ENCODE data around the gene PACRG. TPM values are rescaled to one million over a fixed set of nuclear protein-coding genes. Genes with fewer than 3 reads are reported as not detected.

Gene PACRG
- total RNA-seq, 1 donor from 2014 or later = 8.2 TPM

DNA sequence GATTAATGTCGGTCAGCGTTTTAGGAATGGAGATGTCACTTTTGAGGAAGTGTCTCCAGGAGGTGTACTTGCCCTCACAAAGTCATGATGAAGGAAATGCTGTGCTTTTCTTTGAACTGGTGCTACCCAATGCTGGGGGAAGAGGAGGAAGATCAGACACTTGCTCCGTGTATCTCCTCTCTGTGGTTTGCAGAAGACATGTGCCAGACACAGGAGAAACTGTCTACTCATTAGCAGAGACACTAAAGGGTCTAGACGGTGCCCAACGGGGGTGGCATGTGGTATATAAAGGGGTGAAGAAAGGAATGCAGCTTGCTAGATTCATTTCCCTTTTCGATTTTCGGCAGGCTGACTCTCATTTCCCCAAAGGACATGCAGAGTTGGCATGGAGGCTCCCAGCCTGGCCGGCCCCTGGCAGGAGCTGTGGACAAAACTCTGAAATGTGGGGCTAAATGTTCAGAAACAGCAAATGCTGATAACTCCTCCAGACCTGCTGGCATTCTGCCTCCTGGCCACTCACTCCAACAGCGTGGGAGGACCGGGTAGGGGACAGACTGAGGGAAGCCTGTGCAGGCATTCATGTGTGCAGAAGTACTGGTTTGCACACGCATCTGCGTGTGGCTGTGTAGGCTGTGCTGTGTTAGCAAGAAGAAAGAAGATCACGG lies 627.1 kb downstream of the PACRG start:
- DNase-seq (peak; percentile 82), ATAC-seq (peak; percentile 76)
- intact Hi-C loops (cut with micrococcal nuclease) = no loop called here

DNA sequence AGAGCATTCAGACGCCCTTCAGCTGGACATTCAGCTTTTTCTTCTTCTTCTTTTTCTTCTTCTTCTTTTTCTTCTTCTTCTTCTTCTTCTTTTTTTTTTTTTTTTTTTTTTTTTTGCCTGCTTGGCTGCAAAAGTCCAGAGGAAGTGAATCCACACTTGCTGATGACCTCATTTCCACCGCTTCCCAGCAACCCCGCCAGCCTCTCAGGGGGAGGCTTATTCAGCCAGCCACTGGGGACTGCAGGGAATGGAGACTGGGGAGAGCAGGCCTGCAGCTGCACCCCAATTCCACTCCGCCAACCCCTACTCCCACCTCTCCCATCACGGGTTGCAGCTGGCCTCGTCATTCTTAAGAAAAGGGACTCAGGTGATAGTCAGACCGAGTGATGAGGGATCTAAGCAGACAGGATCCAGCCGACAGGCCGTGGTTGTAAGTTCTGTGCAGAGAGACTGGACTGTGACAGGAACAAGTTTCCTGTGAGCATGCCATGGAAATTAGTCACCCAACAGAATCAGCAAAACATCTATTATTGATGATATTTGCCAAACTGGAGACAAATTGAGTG lies 627.7 kb downstream of the PACRG start:
- intact Hi-C loops (cut with micrococcal nuclease) = no loop called here
- ATAC-seq (peak; percentile 87), DNase-seq (peak; percentile 78)

DNA sequence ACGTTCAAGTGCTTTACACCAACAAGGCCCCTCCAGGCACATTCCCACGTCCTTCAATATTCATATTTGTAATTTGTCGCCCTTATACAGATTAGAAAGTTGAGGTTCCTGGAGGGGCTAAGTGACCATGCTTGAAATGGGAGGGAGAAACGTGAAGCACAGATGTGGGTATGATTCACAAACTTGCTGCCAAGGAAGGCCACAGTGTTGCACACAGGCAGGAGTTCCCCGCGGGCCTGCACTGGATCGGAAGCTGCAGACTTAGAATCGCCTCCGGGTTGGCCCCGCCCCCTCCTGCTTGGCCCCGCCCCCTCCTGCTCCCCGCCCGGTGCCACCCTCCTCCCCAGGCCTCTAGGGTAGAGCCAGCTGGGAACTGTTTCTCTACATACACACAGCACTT lies 628.5 kb downstream of the PACRG start:
- ATAC-seq = peak; percentile 67
- peak; percentile 75 for DNase-seq
- intact Hi-C loops (cut with micrococcal nuclease) = no loop called here

DNA sequence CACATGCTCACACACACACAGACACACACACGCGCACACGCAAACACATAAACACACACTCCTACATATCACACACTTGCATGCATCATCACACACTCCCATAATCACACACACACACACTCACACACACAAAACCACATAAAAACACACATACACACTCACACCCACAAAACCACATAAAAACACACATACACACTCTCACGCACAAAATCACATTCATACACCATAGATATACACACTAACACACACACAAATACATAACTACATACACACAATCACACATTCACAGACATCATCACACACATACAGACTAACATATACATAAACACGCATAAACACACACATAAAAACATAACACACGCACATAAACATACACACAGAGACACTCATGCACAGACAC lies 629.0 kb downstream of the PACRG start:
- ATAC-seq = no peak
- DNase-seq = no peak
- intact Hi-C loops (cut with micrococcal nuclease) = no loop called here

DNA sequence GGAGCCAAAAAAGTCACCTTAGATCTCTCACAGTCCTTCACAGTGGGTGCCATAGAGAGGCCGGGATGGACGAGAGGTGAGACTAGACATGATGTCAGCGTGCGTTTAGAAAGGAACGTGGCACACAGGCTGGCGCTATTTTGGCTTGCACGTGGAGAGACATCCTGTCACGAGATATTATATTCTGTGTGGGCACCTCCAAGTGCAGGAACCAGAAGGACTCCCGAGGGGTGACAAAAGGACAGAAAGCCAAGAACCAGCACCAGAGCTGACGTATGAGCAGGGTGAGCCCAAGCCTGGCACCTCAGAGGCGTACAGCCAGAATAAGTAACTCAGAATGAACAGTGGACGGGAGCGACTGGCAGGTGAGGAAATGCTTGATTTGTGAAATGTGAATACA lies 636.9 kb downstream of the PACRG start:
- DNase-seq = no peak
- ATAC-seq = no peak
- intact Hi-C loops (cut with micrococcal nuclease) = no loop called here

Other genes with a start within 250 kb of the PACRG start
- gene PRKN, start 208 bp upstream of the PACRG start, total RNA-seq = 23.1 TPM